Subcutaneous adipose tissue (tissue), 4 donors: ENCODE data around the gene ADAMTS17. TPM values are rescaled to one million over a fixed set of nuclear protein-coding genes. Genes with fewer than 3 reads are reported as not detected.

Source experiments
- CTCF ChIP-seq: fragments of 450-650 bp; IDR thresholded peaks from one replicate; pipeline ENCODE4 v1.5.1; 2016; ENCODE audit warnings: low read depth, mild to moderate bottlenecking, control low read depth, antibody characterized with exemption, moderate library complexity
- total RNA-seq, 4 donors: library from RNA; depleted of rRNA; stranded (reverse); fragments of >200 nt; gene quantifications; one replicate each; pipeline ENCODE4 v1.1.0, GENCODE V29; 2016

The ADAMTS17 gene
- total RNA-seq, 4 donors from 2014 or later = 0.49 to 5.3 (median 2.5) TPM

- no peak for TF ChIP-seq CTCF
These were observed 33.6 kb downstream of the ADAMTS17 start for GRCh38 chr15:100308213-100308600.

- no peak for TF ChIP-seq CTCF
These were observed 34.2 kb downstream of the ADAMTS17 start for GRCh38 chr15:100307241-100308212.

- TF ChIP-seq CTCF = no peak
These were observed 35.7 kb downstream of the ADAMTS17 start for GRCh38 chr15:100306098-100306497.

GRCh38 chr15:100301910-100302431 is 39.8 kb downstream of the ADAMTS17 start:
- TF ChIP-seq CTCF = no peak

- TF ChIP-seq CTCF = no peak
These were observed 43.5 kb downstream of the ADAMTS17 start for GRCh38 chr15:100298257-100298656.

GRCh38 chr15:100297812-100298211 is 44.0 kb downstream of the ADAMTS17 start:
- no peak for TF ChIP-seq CTCF

GRCh38 chr15:100295939-100296565 is 45.7 kb downstream of the ADAMTS17 start:
- no peak for TF ChIP-seq CTCF
